ENCODE measurements around the gene CIZ1. TPM values are rescaled to one million over a fixed set of nuclear protein-coding genes. Genes with fewer than 3 reads are reported as not detected.

Gene CIZ1
- total and polyA plus RNA-seq, 9 of the 15 experiments (the other 6 are each of a cell fraction or from before 2014, with no cell fraction given): 6.6 to 329 (median 87.8) TPM

DNA sequence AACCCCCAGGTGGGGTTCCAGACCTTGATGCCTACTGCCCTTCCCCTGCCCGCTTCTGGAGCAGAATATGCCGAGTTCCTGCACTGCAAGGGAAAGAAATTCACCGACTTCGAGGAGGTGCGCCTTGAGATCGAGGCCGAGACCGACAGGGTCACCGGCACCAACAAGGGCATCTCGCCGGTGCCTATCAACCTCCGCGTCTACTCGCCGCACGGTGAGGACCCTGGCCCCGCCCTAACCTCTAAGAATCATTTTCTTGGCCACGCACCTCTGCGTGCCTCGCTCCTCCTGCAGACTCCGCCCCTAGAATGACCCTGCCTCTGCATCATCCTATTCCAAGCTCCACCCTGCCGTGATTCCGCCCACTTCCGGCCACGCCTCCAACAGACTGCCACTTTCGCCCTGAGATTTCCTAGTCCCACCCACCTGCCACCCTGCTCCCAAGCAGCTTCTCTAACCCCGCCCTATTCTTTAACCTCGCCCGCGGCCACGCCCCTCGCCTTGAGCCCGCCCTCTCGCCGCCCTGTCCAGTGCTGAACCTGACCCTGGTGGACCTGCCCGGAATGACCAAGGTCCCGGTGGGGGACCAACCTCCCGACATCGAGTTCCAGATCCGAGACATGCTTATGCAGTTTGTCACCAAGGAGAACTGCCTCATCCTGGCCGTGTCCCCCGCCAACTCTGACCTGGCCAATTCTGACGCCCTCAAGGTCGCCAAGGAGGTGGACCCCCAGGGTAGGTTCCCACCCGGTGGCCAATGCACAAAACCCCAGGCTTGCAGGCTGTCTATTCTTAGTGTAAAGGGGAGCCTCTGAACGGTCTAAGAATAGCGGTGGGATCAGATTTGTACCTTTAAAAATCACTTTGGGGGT is 27.4 kb upstream of the CIZ1 start (continued):
- TF ChIP-seq PRPF4 (IDR thresholded peaks at IDR 0.05; ENCODE audit: insufficient read depth, low read depth, low read length, poor library complexity, severe bottlenecking) (no peak), ZFX (CRISPR knock-in tag; IDR thresholded peaks at IDR 0.05) (no peak), POU5F1 (IDR thresholded peaks at IDR 0.05; ENCODE audit: borderline replicate concordance, low read depth, low read length, partially characterized antibody) (no peak), ELF2 (CRISPR knock-in tag; IDR thresholded peaks at IDR 0.05) (0 out of 2 replicates have a peak, but pooled peaks have one; percentile 51), CHD2 (IDR thresholded peaks at IDR 0.05; ENCODE audit: low read depth, low read length) (no peak), TAF15 (IDR thresholded peaks at IDR 0.05; ENCODE audit: low read depth, low read length) (no peak), ZC3H4 (CRISPR knock-in tag; IDR thresholded peaks at IDR 0.05; ENCODE audit: borderline replicate concordance) (no peak), BHLHE40 (IDR thresholded peaks at IDR 0.05; ENCODE audit: low read length) (peak; percentile 59), SRSF7 (optimal IDR thresholded peaks at IDR 0.05; ENCODE audit: low read depth, low read length) (no peak), ZNF79 (CRISPR knock-in tag; IDR thresholded peaks at IDR 0.05; ENCODE audit: low read depth) (no peak), CBX8 (IDR thresholded peaks at IDR 0.05; ENCODE audit: borderline replicate concordance, extremely low read depth, low read depth, low read length, poor library complexity, severe bottlenecking) (no peak), ZBTB17 (CRISPR knock-in tag; IDR thresholded peaks at IDR 0.05) (0 out of 2 replicates have a peak, but pooled peaks have one; percentile 53), SUPT5H (IDR thresholded peaks at IDR 0.05) (peak; percentile 74), PRMT5 (CRISPR knock-in tag; IDR thresholded peaks at IDR 0.05) (no peak), TBP (optimal IDR thresholded peaks at IDR 0.05; ENCODE audit: low read depth, low read length) (peak; percentile 78), ZBTB7A (IDR thresholded peaks at IDR 0.05; ENCODE audit: borderline replicate concordance, control insufficient read depth, low read depth, low read length) (no peak), RNF2 (IDR thresholded peaks at IDR 0.05) (no peak), NR4A1 (CRISPR knock-in tag; IDR thresholded peaks at IDR 0.05) (peak; percentile 96; the same call in 1 of the 2 replicates), NR4A1 (tag; IDR thresholded peaks at IDR 0.05) (no peak), CTBP1 (IDR thresholded peaks at IDR 0.05; ENCODE audit: borderline replicate concordance) (no peak), CTCF (IDR thresholded peaks at IDR 0.05 in 2 of 3, conservative IDR thresholded peaks at IDR 0.05 in 1 of 3; ENCODE audit: insufficient read depth in 2 of 3, low read depth in 1 of 3, low read length in 3 of 3) (peak; percentile 23 to 39 (median 28); a peak in 4 of 6 replicates), MYBL2 (IDR thresholded peaks at IDR 0.05; ENCODE audit: low read depth) (no peak), MYBL2 (CRISPR knock-in tag; IDR thresholded peaks at IDR 0.05; ENCODE audit: borderline replicate concordance) (no peak)
- TF ChIP-seq, protein P1, sequence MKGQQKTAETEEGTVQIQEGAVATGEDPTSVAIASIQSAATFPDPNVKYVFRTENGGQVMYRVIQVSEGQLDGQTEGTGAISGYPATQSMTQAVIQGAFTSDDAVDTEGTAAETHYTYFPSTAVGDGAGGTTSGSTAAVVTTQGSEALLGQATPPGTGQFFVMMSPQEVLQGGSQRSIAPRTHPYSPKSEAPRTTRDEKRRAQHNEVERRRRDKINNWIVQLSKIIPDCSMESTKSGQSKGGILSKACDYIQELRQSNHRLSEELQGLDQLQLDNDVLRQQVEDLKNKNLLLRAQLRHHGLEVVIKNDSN (CRISPR knock-in tag; IDR thresholded peaks at IDR 0.05): no peak
- TF ChIP-seq, protein P2, sequence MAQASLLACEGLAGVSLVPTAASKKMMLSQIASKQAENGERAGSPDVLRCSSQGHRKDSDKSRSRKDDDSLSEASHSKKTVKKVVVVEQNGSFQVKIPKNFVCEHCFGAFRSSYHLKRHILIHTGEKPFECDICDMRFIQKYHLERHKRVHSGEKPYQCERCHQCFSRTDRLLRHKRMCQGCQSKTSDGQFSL (CRISPR knock-in tag; IDR thresholded peaks at IDR 0.05): no peak
- TF ChIP-seq, protein P2 (tag; IDR thresholded peaks at IDR 0.05): no peak

Data from K562 (cell line).